Measurements from ENCODE around the gene CCDC150. TPM values are rescaled to one million over a fixed set of nuclear protein-coding genes. Genes with fewer than 3 reads are reported as not detected.
"Not testable (repeated sequence)": the region's sequence is repeated elsewhere in the genome, so short reads cannot be mapped to it uniquely, and the experiment has no call there.

Gene CCDC150
- total RNA-seq, 4 donors from 2014 or later: 2.4 to 10.1 (median 4.9) TPM

DNA sequence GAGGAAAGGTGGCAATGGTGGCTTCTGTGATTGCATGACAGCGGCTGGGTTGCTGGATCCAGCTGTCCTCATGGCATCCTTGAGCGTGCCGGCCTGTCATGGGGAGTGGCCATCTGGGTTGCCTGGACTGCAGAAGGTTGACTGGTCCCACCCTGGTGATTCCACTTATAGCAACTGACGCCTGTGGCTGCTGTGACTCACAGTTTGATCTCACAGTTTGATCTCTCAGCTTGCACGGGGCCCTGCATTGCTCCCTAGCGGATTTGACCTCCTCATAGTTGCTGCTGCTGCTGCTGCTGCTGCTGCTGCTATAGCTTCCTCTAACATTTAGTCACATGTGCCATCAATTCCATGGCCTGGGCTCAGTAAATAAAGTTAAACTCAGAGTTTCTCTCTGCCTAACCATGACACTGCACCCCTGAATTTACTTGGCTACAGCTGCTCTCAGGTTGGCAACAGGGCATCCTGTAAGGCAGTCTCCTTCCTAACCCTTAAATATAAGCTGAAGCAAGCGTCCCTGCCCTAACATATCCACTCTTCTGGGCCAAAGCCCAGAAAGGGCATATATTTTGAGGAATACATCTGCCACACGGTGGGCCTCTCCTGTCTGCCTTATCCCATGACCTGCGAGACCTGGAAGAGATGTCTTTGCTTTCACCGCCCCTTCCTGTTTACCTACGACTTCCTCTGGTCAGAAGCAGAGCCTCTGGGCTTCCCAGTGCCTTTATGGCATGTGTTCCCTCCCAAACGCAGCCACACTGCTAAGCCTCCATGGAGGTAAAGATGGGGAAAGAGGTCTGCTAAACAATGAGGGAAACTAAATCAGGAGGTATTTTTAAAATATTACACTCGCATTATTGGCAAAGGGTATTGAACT lies 37.8 kb upstream of the CCDC150 start:
- Histone ChIP-seq H3K9me3 (no peaks in the 10 kb centered on the region), H3K36me3 (no peaks in the 10 kb centered on the region), H3K4me3 (no peak overlapping the region), H3K27ac (no peak overlapping the region), H3K27me3 (no peaks in the 10 kb centered on the region), H3K4me1 (peaks cover 0 to 6% (median 0%) of the 10 kb centered on the region in 3 donors)
- TF ChIP-seq POLR2A (IDR thresholded peaks at IDR 0.05): no peak
- TF ChIP-seq, protein P1, sequence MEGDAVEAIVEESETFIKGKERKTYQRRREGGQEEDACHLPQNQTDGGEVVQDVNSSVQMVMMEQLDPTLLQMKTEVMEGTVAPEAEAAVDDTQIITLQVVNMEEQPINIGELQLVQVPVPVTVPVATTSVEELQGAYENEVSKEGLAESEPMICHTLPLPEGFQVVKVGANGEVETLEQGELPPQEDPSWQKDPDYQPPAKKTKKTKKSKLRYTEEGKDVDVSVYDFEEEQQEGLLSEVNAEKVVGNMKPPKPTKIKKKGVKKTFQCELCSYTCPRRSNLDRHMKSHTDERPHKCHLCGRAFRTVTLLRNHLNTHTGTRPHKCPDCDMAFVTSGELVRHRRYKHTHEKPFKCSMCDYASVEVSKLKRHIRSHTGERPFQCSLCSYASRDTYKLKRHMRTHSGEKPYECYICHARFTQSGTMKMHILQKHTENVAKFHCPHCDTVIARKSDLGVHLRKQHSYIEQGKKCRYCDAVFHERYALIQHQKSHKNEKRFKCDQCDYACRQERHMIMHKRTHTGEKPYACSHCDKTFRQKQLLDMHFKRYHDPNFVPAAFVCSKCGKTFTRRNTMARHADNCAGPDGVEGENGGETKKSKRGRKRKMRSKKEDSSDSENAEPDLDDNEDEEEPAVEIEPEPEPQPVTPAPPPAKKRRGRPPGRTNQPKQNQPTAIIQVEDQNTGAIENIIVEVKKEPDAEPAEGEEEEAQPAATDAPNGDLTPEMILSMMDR (IDR thresholded peaks at IDR 0.05): no peak
- intact Hi-C loops (cut with DNase I): no loop called here
- 52 to 64% methylated on average over 8 to 12 of the region's 13 CpGs for WGBS, 2 donors
- no peak for DNase-seq

DNA sequence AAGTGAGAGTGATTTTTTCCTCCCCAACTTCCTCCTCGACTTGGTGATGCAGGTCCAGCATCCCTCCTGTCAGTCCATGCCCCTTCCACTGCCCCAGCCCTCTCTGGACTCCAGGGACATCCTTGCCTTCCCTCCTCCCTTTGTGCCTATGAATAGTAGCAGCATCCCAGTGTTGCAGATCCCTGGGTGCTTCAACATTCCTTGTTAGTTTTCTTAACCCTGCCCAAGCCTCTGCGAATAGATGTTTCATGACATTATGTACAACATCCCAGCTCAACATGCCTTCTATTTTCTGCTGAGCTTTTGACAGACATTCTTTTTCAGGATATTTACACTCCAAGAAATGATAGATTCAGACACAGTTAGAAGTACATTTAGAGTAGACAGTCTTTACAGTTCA lies 35.3 kb upstream of the CCDC150 start:
- H3K27ac ChIP-seq: no peak overlapping the region
- WGBS, 2 donors: 57 to 64% methylated on average over 2 of the region's 2 CpGs
- TF ChIP-seq, protein P1 (IDR thresholded peaks at IDR 0.05): no peak
- TF ChIP-seq POLR2A (IDR thresholded peaks at IDR 0.05): no peak
- H3K36me3 ChIP-seq: no peaks in the 10 kb centered on the region
- H3K4me3 ChIP-seq: no peak overlapping the region
- intact Hi-C loops (cut with DNase I): no loop called here
- peaks cover 0 to 6% (median 0%) of the 10 kb centered on the region in 3 donors for H3K4me1 ChIP-seq
- DNase-seq: no peak
- no peaks in the 10 kb centered on the region for H3K9me3 ChIP-seq
- no peaks in the 10 kb centered on the region for H3K27me3 ChIP-seq

DNA sequence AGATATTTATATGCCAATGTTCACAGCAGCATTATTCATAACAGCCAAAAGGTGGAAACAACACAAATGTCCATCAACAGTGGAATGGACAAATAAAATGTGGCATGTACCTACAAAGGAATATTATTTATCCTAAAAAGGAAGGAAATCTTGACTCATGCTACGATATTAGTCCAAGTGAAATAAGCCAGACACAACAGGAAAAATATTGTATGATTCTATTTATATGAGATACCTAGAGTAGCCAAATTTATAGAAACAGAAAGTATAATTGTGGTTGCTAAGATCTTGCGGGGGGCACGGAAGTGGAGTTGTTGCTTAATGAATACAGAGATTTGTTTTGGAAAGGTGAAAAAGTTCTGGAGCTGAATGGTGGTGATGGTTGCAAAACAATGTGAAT lies 33.0 kb upstream of the CCDC150 start:
- no peak for TF ChIP-seq POLR2A (IDR thresholded peaks at IDR 0.05)
- WGBS, 2 donors: 65 to 71% methylated on average over 3 of the region's 3 CpGs
- Histone ChIP-seq H3K9me3 (no peaks in the 10 kb centered on the region), H3K4me3 (no peak overlapping the region), H3K36me3 (no peaks in the 10 kb centered on the region), H3K27ac (no peak overlapping the region), H3K27me3 (no peaks in the 10 kb centered on the region), H3K4me1 (peaks cover 0 to 3% (median 0%) of the 10 kb centered on the region in 3 donors)
- intact Hi-C loops (cut with DNase I): no loop called here
- no peak for DNase-seq

DNA sequence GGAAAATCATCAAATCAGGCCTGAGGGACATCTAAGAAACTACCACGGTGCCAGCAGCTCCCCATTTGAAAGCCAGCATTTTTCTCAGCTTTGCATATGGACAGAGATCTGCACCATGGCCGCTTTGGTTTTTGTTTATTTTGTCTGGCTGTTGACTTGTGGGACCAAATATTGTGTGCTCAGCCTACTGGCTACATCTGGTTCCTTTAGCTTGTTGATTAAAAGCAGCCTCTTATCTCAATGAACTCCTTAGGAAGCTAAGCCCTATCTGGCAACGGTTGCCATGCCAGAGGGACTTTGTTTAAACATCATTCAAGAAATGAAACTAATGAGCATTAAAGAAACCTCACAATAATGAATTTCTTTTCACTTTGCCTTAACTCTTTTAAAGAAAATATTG lies 32.4 kb upstream of the CCDC150 start:
- WGBS, 2 donors: 22 to 24% methylated on average over 3 of the region's 3 CpGs
- H3K9me3 ChIP-seq: no peaks in the 10 kb centered on the region
- H3K4me3 ChIP-seq: no peak overlapping the region
- intact Hi-C loops (cut with DNase I): no loop called here
- no peaks in the 10 kb centered on the region for H3K4me1 ChIP-seq
- H3K36me3 ChIP-seq: no peaks in the 10 kb centered on the region
- H3K27me3 ChIP-seq: no peaks in the 10 kb centered on the region
- no peak for TF ChIP-seq POLR2A (IDR thresholded peaks at IDR 0.05)
- TF ChIP-seq, protein P1 (IDR thresholded peaks at IDR 0.05): no peak
- no peak overlapping the region for H3K27ac ChIP-seq
- DNase-seq: no peak

DNA sequence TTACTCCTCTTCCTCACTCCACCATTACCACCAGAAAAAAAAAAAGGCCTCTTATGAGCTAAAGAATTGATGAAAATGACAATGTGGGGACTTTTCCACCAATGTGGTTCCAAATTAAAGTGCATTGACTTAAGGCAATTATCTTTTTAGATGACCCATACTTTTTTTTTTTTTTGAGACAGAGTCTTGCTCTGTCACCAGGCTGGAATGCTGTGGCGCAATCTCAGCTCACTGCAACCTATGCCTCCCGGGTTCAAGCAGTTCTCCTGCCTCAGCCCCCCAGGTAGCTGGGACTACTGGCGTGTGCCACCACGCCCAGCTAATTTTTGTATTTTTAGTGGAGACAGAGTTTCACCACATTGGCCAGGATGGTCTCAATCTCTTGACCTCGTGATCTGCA lies 31.6 kb upstream of the CCDC150 start:
- H3K27ac ChIP-seq; H3K9me3 ChIP-seq; H3K4me1 ChIP-seq; H3K27me3 ChIP-seq; H3K4me3 ChIP-seq; H3K36me3 ChIP-seq; intact Hi-C loops (cut with DNase I); DNase-seq: not testable (repeated sequence)
- WGBS, 2 donors: 70 to 83% methylated on average over 4 to 5 of the region's 5 CpGs

DNA sequence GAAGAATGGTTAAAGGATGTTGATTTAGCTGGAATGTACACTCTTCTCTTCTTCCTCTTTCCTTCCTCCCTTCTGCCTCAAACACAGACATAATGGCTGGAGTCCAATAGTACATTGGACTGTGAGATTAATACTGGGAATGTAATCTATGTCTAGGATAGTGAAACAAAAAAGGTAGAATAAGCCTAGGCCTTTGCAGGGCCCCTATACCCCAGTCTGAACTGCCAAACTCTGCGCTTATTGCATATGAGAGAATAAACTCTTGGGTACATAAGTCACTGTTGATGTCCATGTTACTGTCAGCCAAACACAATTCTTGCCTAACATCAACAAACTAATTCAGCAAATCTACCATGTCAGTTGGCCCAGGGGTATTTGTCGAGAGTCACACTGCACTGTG lies 29.7 kb upstream of the CCDC150 start:
- WGBS, 2 donors: 84 to 86% methylated on average over 2 of the region's 2 CpGs
- no peak for TF ChIP-seq POLR2A (IDR thresholded peaks at IDR 0.05)
- TF ChIP-seq, protein P1 (IDR thresholded peaks at IDR 0.05): no peak
- intact Hi-C loops (cut with DNase I): no loop called here

More for the DNA sequence above, 29.7 kb upstream of the CCDC150 start:
- DNase-seq: no peak
- Histone ChIP-seq H3K36me3 (no peaks in the 10 kb centered on the region), H3K4me1 (no peaks in the 10 kb centered on the region), H3K9me3 (no peaks in the 10 kb centered on the region), H3K27ac (no peak overlapping the region), H3K4me3 (no peak overlapping the region), H3K27me3 (no peaks in the 10 kb centered on the region)
